GM18907 (cell line): ENCODE measurements around the gene TEX54.
A peak's percentile ranks its signal among the peaks of the same experiment; 100 is the strongest.
"Not testable (repeated sequence)": the region's sequence is repeated elsewhere in the genome, so short reads cannot be mapped to it uniquely, and the experiment has no call there.

Experiments
- ATAC-seq: cut with Tn5 transposase; IDR thresholded peaks from one replicate; pipeline ENCODE4 v1.9.1; 2021; ENCODE audit warnings: mild to moderate bottlenecking, moderate library complexity; ENCODE audit not compliant: unreplicated experiment

Gene TEX54

GRCh38 chr11:62832336-62833234 is at the start of gene TEX54:
TEX54 (minus strand) TSS chr11:62832841.
- ATAC-seq: peak; percentile 24

GRCh38 chr11:62882431-62882749 is 49.7 kb upstream of the TEX54 start:
- ATAC-seq: no peak

- peak; percentile 41 for ATAC-seq
Observed at GRCh38 chr11:62881579-62882430, 49.2 kb upstream of the TEX54 start.

- ATAC-seq: peak; percentile 76
Observed at GRCh38 chr11:62880803-62881578, 48.4 kb upstream of the TEX54 start, which contains the start of gene SLC3A2. SLC3A2 (plus strand) TSS chr11:62880896; CDS start chr11:62881024, 128 bp downstream.

- peak; percentile 20 for ATAC-seq
Observed at GRCh38 chr11:62880231-62880802, 47.7 kb upstream of the TEX54 start.

- ATAC-seq: no peak
Observed at GRCh38 chr11:62879235-62879978, 46.8 kb upstream of the TEX54 start.

- no peak for ATAC-seq
Observed at GRCh38 chr11:62876712-62877111, 44.1 kb upstream of the TEX54 start.

- no peak for ATAC-seq
Observed at GRCh38 chr11:62875698-62876478, 43.2 kb upstream of the TEX54 start.

GRCh38 chr11:62874851-62875250 is 42.2 kb upstream of the TEX54 start:
- no peak for ATAC-seq

GRCh38 chr11:62865635-62866034 is 33.0 kb upstream of the TEX54 start:
- no peak for ATAC-seq

GRCh38 chr11:62863687-62864335 is 31.2 kb upstream of the TEX54 start:
- no peak for ATAC-seq

- not testable (repeated sequence) for ATAC-seq
Observed at GRCh38 chr11:62861564-62862192, 29.0 kb upstream of the TEX54 start.

- no peak for ATAC-seq
Observed at GRCh38 chr11:62860835-62861563, 28.4 kb upstream of the TEX54 start.

GRCh38 chr11:62859281-62859703 is 26.7 kb upstream of the TEX54 start:
- ATAC-seq: not testable (repeated sequence)

GRCh38 chr11:62858201-62858600 is 25.6 kb upstream of the TEX54 start:
- no peak for ATAC-seq

GRCh38 chr11:62857541-62857982 is 24.9 kb upstream of the TEX54 start:
- no peak for ATAC-seq

- peak; percentile 20 for ATAC-seq
Observed at GRCh38 chr11:62856333-62856895, 23.8 kb upstream of the TEX54 start.
